Measurements from ENCODE around the gene LCN6. TPM values are rescaled to one million over a fixed set of nuclear protein-coding genes. Genes with fewer than 3 reads are reported as not detected.

Gene LCN6
- total and polyA plus RNA-seq, 12 donors: 0.43 to 25.4 (median 2.2) TPM; not detected in 6

DNA sequence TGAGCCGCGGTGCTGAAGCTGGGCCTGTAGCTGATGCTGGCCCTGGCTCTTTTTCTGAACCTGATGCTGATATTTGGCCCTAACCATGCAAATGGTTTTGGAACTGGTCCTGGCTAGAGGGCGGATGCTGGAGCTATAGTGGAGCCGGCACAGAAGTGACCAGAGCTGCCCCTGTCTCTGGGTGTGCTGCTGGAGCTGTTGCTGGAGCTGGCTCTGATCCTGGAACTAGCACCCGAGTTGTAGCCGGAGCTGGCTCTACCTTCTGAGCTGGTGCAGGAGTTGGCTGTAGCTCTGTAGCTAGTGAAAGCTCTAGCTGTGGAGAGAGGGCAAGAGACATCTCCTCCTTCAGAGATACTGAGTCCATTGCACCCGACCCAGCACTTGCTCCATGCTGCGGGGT lies 18.4 kb downstream of the LCN6 start:
- Histone ChIP-seq H3K27ac (no peak overlapping the region), H3K4me1 (replicated peaks in 1 of 2) (peaks cover 21 to 29% of the 10 kb centered on the region in 2 donors), H3K36me3 (replicated peaks in 1 of 2) (peaks cover 0 to 14% of the 10 kb centered on the region in 2 donors), H3K9me3 (replicated peaks in 1 of 3) (no peaks in the 10 kb centered on the region), H3K27me3 (no peaks in the 10 kb centered on the region), H3K4me3 (no peak overlapping the region)
- no peak for TF ChIP-seq POLR2A (IDR thresholded peaks at IDR 0.05)
- TF ChIP-seq, protein P1, sequence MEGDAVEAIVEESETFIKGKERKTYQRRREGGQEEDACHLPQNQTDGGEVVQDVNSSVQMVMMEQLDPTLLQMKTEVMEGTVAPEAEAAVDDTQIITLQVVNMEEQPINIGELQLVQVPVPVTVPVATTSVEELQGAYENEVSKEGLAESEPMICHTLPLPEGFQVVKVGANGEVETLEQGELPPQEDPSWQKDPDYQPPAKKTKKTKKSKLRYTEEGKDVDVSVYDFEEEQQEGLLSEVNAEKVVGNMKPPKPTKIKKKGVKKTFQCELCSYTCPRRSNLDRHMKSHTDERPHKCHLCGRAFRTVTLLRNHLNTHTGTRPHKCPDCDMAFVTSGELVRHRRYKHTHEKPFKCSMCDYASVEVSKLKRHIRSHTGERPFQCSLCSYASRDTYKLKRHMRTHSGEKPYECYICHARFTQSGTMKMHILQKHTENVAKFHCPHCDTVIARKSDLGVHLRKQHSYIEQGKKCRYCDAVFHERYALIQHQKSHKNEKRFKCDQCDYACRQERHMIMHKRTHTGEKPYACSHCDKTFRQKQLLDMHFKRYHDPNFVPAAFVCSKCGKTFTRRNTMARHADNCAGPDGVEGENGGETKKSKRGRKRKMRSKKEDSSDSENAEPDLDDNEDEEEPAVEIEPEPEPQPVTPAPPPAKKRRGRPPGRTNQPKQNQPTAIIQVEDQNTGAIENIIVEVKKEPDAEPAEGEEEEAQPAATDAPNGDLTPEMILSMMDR (IDR thresholded peaks at IDR 0.05): no peak
- WGBS, 4 donors: 95 to 100% (median 98%) methylated on average over 3 to 8 of the region's 8 CpGs
- DNase-seq: no peak
- intact Hi-C loops (cut with DNase I): no loop called here

DNA sequence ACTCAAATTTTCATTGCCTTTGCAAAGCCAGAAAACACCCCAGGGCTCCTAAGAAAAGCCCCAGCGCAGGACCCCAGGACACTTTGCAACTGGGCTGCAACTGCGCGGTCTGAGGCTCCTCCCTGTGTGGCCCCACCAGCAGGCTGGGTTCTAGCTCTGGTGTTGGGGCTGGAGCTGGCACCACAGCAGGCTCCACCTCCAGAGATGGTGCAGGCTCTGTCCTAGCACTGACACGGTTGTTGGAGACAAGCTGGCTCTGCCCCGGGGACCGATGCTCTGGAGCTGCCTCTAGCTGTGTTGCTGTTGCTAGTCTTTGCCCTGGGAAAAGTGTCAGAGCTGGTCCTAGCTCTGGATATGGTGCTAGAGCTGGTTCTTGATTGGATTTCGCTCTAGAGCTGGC lies 19.2 kb downstream of the LCN6 start:
- peak overlapping the region in 1 of 4 donors; percentile 84 for H3K4me3 ChIP-seq
- TF ChIP-seq POLR2A (IDR thresholded peaks at IDR 0.05): no peak
- TF ChIP-seq, protein P1 (IDR thresholded peaks at IDR 0.05): no peak
- peaks cover 21 to 29% of the 10 kb centered on the region in 2 donors for H3K4me1 ChIP-seq (replicated peaks in 1 of 2)
- DNase-seq: no peak
- 78 to 92% (median 86%) methylated on average over 3 to 7 of the region's 7 CpGs for WGBS, 4 donors
- no peak overlapping the region for H3K27ac ChIP-seq
- peaks cover 0 to 22% of the 10 kb centered on the region in 2 donors for H3K36me3 ChIP-seq (replicated peaks in 1 of 2)
- intact Hi-C loops (cut with DNase I): no loop called here
- H3K27me3 ChIP-seq: no peaks in the 10 kb centered on the region
- H3K9me3 ChIP-seq (replicated peaks in 1 of 3): no peaks in the 10 kb centered on the region

DNA sequence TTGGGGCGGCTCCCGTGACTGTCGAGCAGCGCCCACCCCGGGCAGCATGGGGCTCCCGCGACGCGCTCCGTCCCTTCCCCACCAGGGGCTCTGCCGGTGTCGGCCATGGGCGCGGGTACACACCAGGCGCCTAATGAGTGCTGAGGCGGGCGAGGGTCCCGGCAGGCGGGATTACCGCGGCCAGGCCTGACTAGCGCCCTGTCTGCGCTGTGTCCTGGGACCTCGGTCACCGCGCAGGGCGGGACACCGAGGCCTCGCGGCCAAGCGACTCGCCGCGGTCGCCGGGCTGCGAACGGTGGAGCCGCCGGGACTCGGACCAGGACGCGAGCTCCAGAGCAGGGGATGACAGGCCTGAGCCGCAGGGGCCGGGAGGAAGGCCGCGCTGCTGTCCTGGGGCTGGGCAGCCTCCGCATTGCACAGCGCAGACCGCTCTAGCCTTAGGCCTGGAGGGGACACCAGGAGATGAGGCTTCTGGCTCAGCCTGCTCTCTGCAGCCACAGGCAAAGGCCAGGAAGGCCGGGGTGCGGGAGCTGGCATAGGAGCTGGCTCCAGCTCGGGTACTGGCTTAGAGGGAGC lies 19.7 kb downstream of the LCN6 start:
- Histone ChIP-seq H3K4me1 (replicated peaks in 1 of 2) (peaks cover 21 to 29% of the 10 kb centered on the region in 2 donors), H3K4me3 (peak overlapping the region in 3 of 4 donors; percentile 48 to 84 (median 73)), H3K27ac (peak overlapping the region in 3 of 5 donors; percentile 20 to 47 (median 41)), H3K27me3 (no peaks in the 10 kb centered on the region), H3K9me3 (replicated peaks in 1 of 3) (no peaks in the 10 kb centered on the region), H3K36me3 (replicated peaks in 1 of 2) (peaks cover 0 to 27% of the 10 kb centered on the region in 2 donors)
- intact Hi-C loops (cut with DNase I): no loop called here
- TF ChIP-seq, protein P1 (IDR thresholded peaks at IDR 0.05): no peak
- TF ChIP-seq POLR2A (IDR thresholded peaks at IDR 0.05): no peak
- peak in 3 of 7 donors; percentile 42 to 46 (median 43) for DNase-seq
- 3 to 8% (median 4%) methylated on average over 10 to 53 of the region's 53 CpGs; no CpG with 5 or more reads in 1 of the 4 donors for WGBS, 4 donors

DNA sequence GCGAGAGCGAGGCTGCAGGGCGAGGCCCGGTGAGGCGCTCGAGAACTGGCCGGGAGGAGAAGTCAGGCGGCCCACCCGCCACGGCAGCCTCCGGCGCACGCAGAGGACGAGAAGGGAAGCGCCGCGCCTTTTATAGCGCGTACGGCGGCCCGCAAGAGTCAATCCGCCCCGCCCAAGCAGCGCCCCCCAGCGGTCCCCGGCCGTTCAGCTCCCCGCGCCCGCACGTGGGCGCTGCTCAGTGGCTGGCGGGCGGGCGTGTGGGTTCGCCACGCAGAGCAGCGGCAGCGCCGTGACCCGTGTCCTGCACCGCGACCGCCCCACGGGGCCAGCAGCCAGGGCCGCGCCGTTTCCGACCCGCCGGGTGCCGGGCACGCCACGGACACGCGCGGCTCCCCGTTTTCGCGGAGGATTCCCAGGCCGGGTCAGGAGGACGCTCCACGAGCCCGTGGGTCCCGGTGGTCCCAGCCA lies 20.2 kb downstream of the LCN6 start:
- Histone ChIP-seq H3K27me3 (no peaks in the 10 kb centered on the region), H3K4me1 (replicated peaks in 1 of 2) (peaks cover 21 to 29% of the 10 kb centered on the region in 2 donors), H3K4me3 (peak overlapping the region; percentile 48 to 84 (median 64)), H3K27ac (peak overlapping the region in 3 of 5 donors; percentile 38 to 62 (median 47)), H3K9me3 (replicated peaks in 1 of 3) (no peaks in the 10 kb centered on the region), H3K36me3 (replicated peaks in 1 of 2) (peaks cover 0 to 32% of the 10 kb centered on the region in 2 donors)
- WGBS, 4 donors: 0% methylated on average over 66 of the region's 66 CpGs; no CpG with 5 or more reads in 2 of the 4 donors
- intact Hi-C loops (cut with DNase I): no loop called here
- peak; percentile 87 to 95 (median 91) for DNase-seq
- peak; percentile 98 to 99 for TF ChIP-seq POLR2A (IDR thresholded peaks at IDR 0.05)
- TF ChIP-seq, protein P1 (IDR thresholded peaks at IDR 0.05): peak; percentile 48 to 99 (median 82)
